Activated naive CD8-positive, alpha-beta T cell treated with anti-CD3 and anti-CD28 coated beads for 36 hours (primary cell): ENCODE measurements around the gene SPPL2C. TPM values are rescaled to one million over a fixed set of nuclear protein-coding genes. Genes with fewer than 3 reads are reported as not detected.
"Not testable (repeated sequence)": the region's sequence is repeated elsewhere in the genome, so short reads cannot be mapped to it uniquely, and the experiment has no call there.

Experiments used
- DNase-seq: peaks from one replicate; pipeline ENCODE4 v3.0.0; 2021
- H3K27ac Mint-ChIP-seq: one replicate; pipeline ENCODE4 v1.8.0; 2022; ENCODE audit warnings: mild to moderate bottlenecking, moderate library complexity, mixed read lengths
- H3K27me3 Mint-ChIP-seq: one replicate; pipeline ENCODE4 v1.8.0; 2022; ENCODE audit warnings: mild to moderate bottlenecking, mixed read lengths
- H3K36me3 Mint-ChIP-seq: one replicate; pipeline ENCODE4 v1.8.0; 2021; ENCODE audit warnings: mild to moderate bottlenecking, mixed read lengths
- H3K4me1 Mint-ChIP-seq: one replicate; pipeline ENCODE4 v1.8.0; 2021; ENCODE audit warnings: mixed read lengths
- H3K4me3 Mint-ChIP-seq: one replicate; pipeline ENCODE4 v1.8.0; 2022; ENCODE audit warnings: mild to moderate bottlenecking, moderate library complexity, mixed read lengths
- H3K9me3 Mint-ChIP-seq: one replicate; pipeline ENCODE4 v1.8.0; 2022; ENCODE audit warnings: mixed read lengths
- total RNA-seq, 2 experiments: library from RNA; stranded (reverse); gene quantifications; one replicate each; pipeline ENCODE4 v1.2.3, GENCODE V29; 2021

The SPPL2C gene
- total RNA-seq, 2 experiments from 2014 or later: not detected

GRCh38 chr17:45851022-45851421 is 6.3 kb downstream of the SPPL2C start:
- no peaks in the 10 kb centered on the region for H3K9me3 Mint-ChIP-seq
- H3K27ac Mint-ChIP-seq: no peak overlapping the region
- no peak for DNase-seq
- peaks cover 2% of the 10 kb centered on the region for H3K4me1 Mint-ChIP-seq
- H3K36me3 Mint-ChIP-seq: no peaks in the 10 kb centered on the region
- H3K27me3 Mint-ChIP-seq: peaks cover 31% of the 10 kb centered on the region
- H3K4me3 Mint-ChIP-seq: no peak overlapping the region

- Mint-ChIP-seq H3K36me3 (no peaks in the 10 kb centered on the region), H3K4me1 (peaks cover 2% of the 10 kb centered on the region), H3K4me3 (no peak overlapping the region), H3K27me3 (peaks cover 34% of the 10 kb centered on the region), H3K9me3 (no peaks in the 10 kb centered on the region), H3K27ac (no peak overlapping the region)
- no peak for DNase-seq
Measured at GRCh38 chr17:45851464-45851863, 6.8 kb downstream of the SPPL2C start.

GRCh38 chr17:45851873-45852272 is 7.2 kb downstream of the SPPL2C start:
- peaks cover 38% of the 10 kb centered on the region for H3K27me3 Mint-ChIP-seq
- no peaks in the 10 kb centered on the region for H3K9me3 Mint-ChIP-seq
- no peak overlapping the region for H3K27ac Mint-ChIP-seq
- no peak for DNase-seq
- H3K4me3 Mint-ChIP-seq: no peak overlapping the region
- H3K36me3 Mint-ChIP-seq: no peaks in the 10 kb centered on the region
- peaks cover 2% of the 10 kb centered on the region for H3K4me1 Mint-ChIP-seq

GRCh38 chr17:45852535-45853297 is 8.0 kb downstream of the SPPL2C start:
- Mint-ChIP-seq H3K4me1 (peaks cover 2% of the 10 kb centered on the region), H3K36me3 (no peaks in the 10 kb centered on the region), H3K4me3 (no peak overlapping the region), H3K9me3 (no peaks in the 10 kb centered on the region), H3K27ac (no peak overlapping the region), H3K27me3 (peaks cover 44% of the 10 kb centered on the region)
- DNase-seq: peak; percentile 48

GRCh38 chr17:45854209-45854608 is 9.5 kb downstream of the SPPL2C start:
- no peak for DNase-seq
- Mint-ChIP-seq H3K27ac (no peak overlapping the region), H3K27me3 (peaks cover 59% of the 10 kb centered on the region), H3K36me3 (no peaks in the 10 kb centered on the region), H3K4me3 (no peak overlapping the region), H3K4me1 (peaks cover 2% of the 10 kb centered on the region), H3K9me3 (no peaks in the 10 kb centered on the region)

GRCh38 chr17:45855691-45856336 is 11.1 kb downstream of the SPPL2C start:
- peaks cover 62% of the 10 kb centered on the region for H3K27me3 Mint-ChIP-seq
- H3K9me3 Mint-ChIP-seq: no peaks in the 10 kb centered on the region
- H3K36me3 Mint-ChIP-seq: no peaks in the 10 kb centered on the region
- no peak overlapping the region for H3K4me3 Mint-ChIP-seq
- peaks cover 2% of the 10 kb centered on the region for H3K4me1 Mint-ChIP-seq
- H3K27ac Mint-ChIP-seq: no peak overlapping the region
- DNase-seq: no peak

- DNase-seq: no peak
- H3K36me3 Mint-ChIP-seq: no peaks in the 10 kb centered on the region
- H3K27ac Mint-ChIP-seq: no peak overlapping the region
Measured at GRCh38 chr17:45857977-45858708, 13.5 kb downstream of the SPPL2C start.

GRCh38 chr17:45861165-45861564 is 16.5 kb downstream of the SPPL2C start:
- H3K27me3 Mint-ChIP-seq: peaks cover 41% of the 10 kb centered on the region
- H3K36me3 Mint-ChIP-seq: no peaks in the 10 kb centered on the region
- no peak for DNase-seq
- H3K4me1 Mint-ChIP-seq: no peaks in the 10 kb centered on the region
- H3K9me3 Mint-ChIP-seq: no peaks in the 10 kb centered on the region
- H3K4me3 Mint-ChIP-seq: no peak overlapping the region
- H3K27ac Mint-ChIP-seq: no peak overlapping the region

More at GRCh38 chr17:45857977-45858708, 13.5 kb downstream of the SPPL2C start:
- Mint-ChIP-seq H3K4me3 (no peak overlapping the region), H3K27me3 (peaks cover 47% of the 10 kb centered on the region), H3K4me1 (no peaks in the 10 kb centered on the region), H3K9me3 (no peaks in the 10 kb centered on the region)

GRCh38 chr17:45862127-45862526 is 17.4 kb downstream of the SPPL2C start:
- not testable (repeated sequence) for H3K4me1 Mint-ChIP-seq, H3K36me3 Mint-ChIP-seq, H3K4me3 Mint-ChIP-seq, H3K9me3 Mint-ChIP-seq, DNase-seq, H3K27ac Mint-ChIP-seq
- peaks cover 33% of the 10 kb centered on the region for H3K27me3 Mint-ChIP-seq

GRCh38 chr17:45863857-45864654 is 19.4 kb downstream of the SPPL2C start:
- Mint-ChIP-seq H3K36me3 (no peaks in the 10 kb centered on the region), H3K27me3 (peaks cover 19% of the 10 kb centered on the region), H3K27ac (no peak overlapping the region), H3K4me1 (peaks cover 5% of the 10 kb centered on the region), H3K4me3 (no peak overlapping the region), H3K9me3 (no peaks in the 10 kb centered on the region)
- no peak for DNase-seq

GRCh38 chr17:45867171-45867570 is 22.5 kb downstream of the SPPL2C start:
- Mint-ChIP-seq H3K36me3 (no peaks in the 10 kb centered on the region), H3K27ac (no peak overlapping the region), H3K4me3 (no peak overlapping the region), H3K27me3 (peaks cover 14% of the 10 kb centered on the region), H3K4me1 (peaks cover 7% of the 10 kb centered on the region), H3K9me3 (no peaks in the 10 kb centered on the region)
- no peak for DNase-seq

- Mint-ChIP-seq H3K27ac (no peak overlapping the region), H3K9me3 (no peaks in the 10 kb centered on the region), H3K27me3 (peaks cover 14% of the 10 kb centered on the region)
Measured at GRCh38 chr17:45867702-45868101, 23.0 kb downstream of the SPPL2C start.

GRCh38 chr17:45868276-45868675 is 23.6 kb downstream of the SPPL2C start:
- Mint-ChIP-seq H3K36me3 (no peaks in the 10 kb centered on the region), H3K27me3 (peaks cover 14% of the 10 kb centered on the region), H3K4me3 (no peak overlapping the region), H3K9me3 (no peaks in the 10 kb centered on the region), H3K4me1 (peaks cover 8% of the 10 kb centered on the region), H3K27ac (no peak overlapping the region)
- DNase-seq: no peak

More at GRCh38 chr17:45867702-45868101, 23.0 kb downstream of the SPPL2C start:
- no peaks in the 10 kb centered on the region for H3K36me3 Mint-ChIP-seq
- DNase-seq: no peak
- peaks cover 7% of the 10 kb centered on the region for H3K4me1 Mint-ChIP-seq
- no peak overlapping the region for H3K4me3 Mint-ChIP-seq

- Mint-ChIP-seq H3K27ac (no peak overlapping the region), H3K36me3 (no peaks in the 10 kb centered on the region), H3K9me3 (no peaks in the 10 kb centered on the region), H3K4me3 (no peak overlapping the region), H3K4me1 (peaks cover 14% of the 10 kb centered on the region), H3K27me3 (peaks cover 6% of the 10 kb centered on the region)
- no peak for DNase-seq
Measured at GRCh38 chr17:45869676-45870341, 25.1 kb downstream of the SPPL2C start.
